ENCODE measurements around the gene STRN3. TPM values are rescaled to one million over a fixed set of nuclear protein-coding genes. Genes with fewer than 3 reads are reported as not detected.
"Not testable (repeated sequence)": the region's sequence is repeated elsewhere in the genome, so short reads cannot be mapped to it uniquely, and the experiment has no call there.

Gene STRN3
- total RNA-seq, 1 experiment from 2014 or later, result 34.4 TPM

- no peak overlapping the region for H3K4me3 Mint-ChIP-seq (ENCODE audit: low read depth, unreplicated experiment)
- BruUV-seq (replicated peaks), result no TSS peak
- no peaks in the 10 kb centered on the region for H3K9me3 Mint-ChIP-seq (ENCODE audit: low read depth, unreplicated experiment)
- peaks cover 8% of the 10 kb centered on the region for H3K36me3 Mint-ChIP-seq (ENCODE audit: insufficient read depth, unreplicated experiment)
- CTCF ChIA-PET, result no interaction called here
- DNase-seq, result no peak
- no peaks in the 10 kb centered on the region for H3K4me1 Mint-ChIP-seq (ENCODE audit: low read depth, unreplicated experiment)
- no peak for TF ChIP-seq CTCF (IDR thresholded peaks at IDR 0.05; ENCODE audit: unreplicated experiment)
- intact Hi-C loops (cut with micrococcal nuclease; ENCODE audit: unreplicated experiment), result no loop called here
- no peak overlapping the region for H3K27ac Mint-ChIP-seq (ENCODE audit: unreplicated experiment)
- no peaks in the 10 kb centered on the region for H3K27me3 Mint-ChIP-seq (ENCODE audit: unreplicated experiment)
Observed at GRCh38 chr14:31013841-31014240, 12.3 kb downstream of the STRN3 start.

- BruUV-seq (replicated peaks), result no TSS peak
- CTCF ChIA-PET, result no interaction called here
- no peak for TF ChIP-seq CTCF (IDR thresholded peaks at IDR 0.05; ENCODE audit: unreplicated experiment)
- no peaks in the 10 kb centered on the region for H3K27me3 Mint-ChIP-seq (ENCODE audit: unreplicated experiment)
- DNase-seq, result no peak
- H3K4me3 Mint-ChIP-seq (ENCODE audit: low read depth, unreplicated experiment), result no peak overlapping the region
- H3K27ac Mint-ChIP-seq (ENCODE audit: unreplicated experiment), result no peak overlapping the region
- H3K9me3 Mint-ChIP-seq (ENCODE audit: low read depth, unreplicated experiment), result no peaks in the 10 kb centered on the region
- peaks cover 8% of the 10 kb centered on the region for H3K36me3 Mint-ChIP-seq (ENCODE audit: insufficient read depth, unreplicated experiment)
- no peaks in the 10 kb centered on the region for H3K4me1 Mint-ChIP-seq (ENCODE audit: low read depth, unreplicated experiment)
- intact Hi-C loops (cut with micrococcal nuclease; ENCODE audit: unreplicated experiment), result no loop called here
Observed at GRCh38 chr14:31010935-31011334, 15.2 kb downstream of the STRN3 start.

GRCh38 chr14:31009836-31010574 is 16.2 kb downstream of the STRN3 start:
- no peak overlapping the region for H3K27ac Mint-ChIP-seq (ENCODE audit: unreplicated experiment)
- no peak for TF ChIP-seq CTCF (IDR thresholded peaks at IDR 0.05; ENCODE audit: unreplicated experiment)
- intact Hi-C loops (cut with micrococcal nuclease; ENCODE audit: unreplicated experiment), result no loop called here
- CTCF ChIA-PET, result no interaction called here
- DNase-seq, result no peak
- no peaks in the 10 kb centered on the region for H3K9me3 Mint-ChIP-seq (ENCODE audit: low read depth, unreplicated experiment)
- no peaks in the 10 kb centered on the region for H3K27me3 Mint-ChIP-seq (ENCODE audit: unreplicated experiment)
- H3K4me3 Mint-ChIP-seq (ENCODE audit: low read depth, unreplicated experiment), result no peak overlapping the region
- H3K36me3 Mint-ChIP-seq (ENCODE audit: insufficient read depth, unreplicated experiment), result peaks cover 14% of the 10 kb centered on the region
- H3K4me1 Mint-ChIP-seq (ENCODE audit: low read depth, unreplicated experiment), result no peaks in the 10 kb centered on the region
- no TSS peak for BruUV-seq (replicated peaks)

- no peaks in the 10 kb centered on the region for H3K4me1 Mint-ChIP-seq (ENCODE audit: low read depth, unreplicated experiment)
- CTCF ChIA-PET, result no interaction called here
- H3K27me3 Mint-ChIP-seq (ENCODE audit: unreplicated experiment), result no peaks in the 10 kb centered on the region
- no peak overlapping the region for H3K4me3 Mint-ChIP-seq (ENCODE audit: low read depth, unreplicated experiment)
- H3K27ac Mint-ChIP-seq (ENCODE audit: unreplicated experiment), result no peak overlapping the region
- no peaks in the 10 kb centered on the region for H3K9me3 Mint-ChIP-seq (ENCODE audit: low read depth, unreplicated experiment)
- H3K36me3 Mint-ChIP-seq (ENCODE audit: insufficient read depth, unreplicated experiment), result peaks cover 14% of the 10 kb centered on the region
- intact Hi-C loops (cut with micrococcal nuclease; ENCODE audit: unreplicated experiment), result no loop called here
- no peak for DNase-seq
- BruUV-seq (replicated peaks), result no TSS peak
- TF ChIP-seq CTCF (IDR thresholded peaks at IDR 0.05; ENCODE audit: unreplicated experiment), result no peak
Observed at GRCh38 chr14:31006703-31007102, 19.5 kb downstream of the STRN3 start.

GRCh38 chr14:31004007-31004406 is 22.2 kb downstream of the STRN3 start:
- BruUV-seq (replicated peaks); H3K9me3 Mint-ChIP-seq (ENCODE audit: low read depth, unreplicated experiment); CTCF ChIA-PET; DNase-seq; intact Hi-C loops (cut with micrococcal nuclease; ENCODE audit: unreplicated experiment); H3K4me1 Mint-ChIP-seq (ENCODE audit: low read depth, unreplicated experiment); H3K27ac Mint-ChIP-seq (ENCODE audit: unreplicated experiment); H3K4me3 Mint-ChIP-seq (ENCODE audit: low read depth, unreplicated experiment); H3K27me3 Mint-ChIP-seq (ENCODE audit: unreplicated experiment): not testable (repeated sequence)
- H3K36me3 Mint-ChIP-seq (ENCODE audit: insufficient read depth, unreplicated experiment), result peaks cover 13% of the 10 kb centered on the region

Measured in Calu3 (cell line).